ENCODE data around the gene LCE1F.
A peak's percentile ranks its signal among the peaks of the same experiment; 100 is the strongest.

The LCE1F gene

DNA sequence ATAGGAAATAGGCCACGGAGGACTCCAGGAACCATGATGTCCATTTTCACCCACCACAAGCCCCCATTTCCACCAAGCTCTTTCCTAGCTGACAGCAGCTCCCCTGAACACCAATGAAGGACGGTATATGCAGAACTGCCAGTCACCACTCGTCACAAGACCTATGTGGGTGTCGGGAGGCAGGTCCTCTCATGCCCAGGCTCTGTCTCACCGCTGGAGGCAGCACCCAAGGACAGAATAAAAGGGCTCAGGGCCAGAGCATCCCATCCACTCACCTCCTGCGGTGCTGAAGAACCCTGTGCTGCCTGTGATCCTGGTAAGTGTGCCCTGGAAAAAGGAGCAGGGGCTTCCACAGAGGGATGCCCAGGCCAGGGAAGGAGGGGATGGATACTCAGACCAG, at the start of gene LCE1F:
Gene LCE1F (plus strand): TSS at position 266 of the 400 bp plus-strand sequence. CDS start 1,232 bp downstream, outside the sequence.
- no peak for DNase-seq

DNA sequence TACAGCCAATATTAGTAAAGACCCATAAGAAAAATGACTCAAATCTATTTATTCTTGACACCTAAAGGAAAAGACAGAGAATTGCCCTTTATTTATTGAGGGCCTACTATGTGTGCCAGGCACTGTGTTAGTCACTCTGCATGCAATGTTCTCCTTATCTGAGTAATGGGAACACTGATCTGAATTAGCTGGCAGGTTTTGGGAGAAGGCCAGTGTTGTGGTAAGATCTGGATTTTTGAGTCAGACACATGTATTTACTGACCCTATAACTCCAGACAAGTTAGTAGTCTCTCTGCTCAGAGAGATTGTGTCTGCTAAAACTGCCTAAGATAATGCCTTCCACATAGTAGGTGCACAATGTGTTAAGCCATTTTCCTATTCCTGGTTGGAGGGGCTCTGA, 49.7 kb upstream of the LCE1F start:
- DNase-seq: no peak

GRCh38 chr1:152728986-152729385, 46.0 kb upstream of the LCE1F start:
- DNase-seq: no peak

DNA sequence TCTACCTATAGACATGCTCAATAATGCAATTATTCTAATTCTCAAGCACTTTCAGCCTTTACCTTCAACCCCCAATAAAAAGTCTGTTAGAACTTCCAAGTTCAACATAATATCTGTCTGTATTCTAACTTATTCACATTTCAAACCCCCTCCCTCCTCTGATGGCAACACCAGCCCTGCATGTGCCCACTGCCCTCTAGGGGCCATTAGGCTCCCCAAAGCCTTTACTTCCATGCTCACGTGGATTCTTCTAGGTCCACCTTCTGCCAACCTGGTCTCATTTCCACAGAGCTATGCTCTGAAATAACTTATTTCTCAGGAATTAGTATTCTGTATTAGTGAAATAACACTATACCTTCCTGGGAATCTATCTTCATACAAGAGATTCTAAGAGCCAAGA, 39.3 kb upstream of the LCE1F start:
- no peak for DNase-seq

DNA sequence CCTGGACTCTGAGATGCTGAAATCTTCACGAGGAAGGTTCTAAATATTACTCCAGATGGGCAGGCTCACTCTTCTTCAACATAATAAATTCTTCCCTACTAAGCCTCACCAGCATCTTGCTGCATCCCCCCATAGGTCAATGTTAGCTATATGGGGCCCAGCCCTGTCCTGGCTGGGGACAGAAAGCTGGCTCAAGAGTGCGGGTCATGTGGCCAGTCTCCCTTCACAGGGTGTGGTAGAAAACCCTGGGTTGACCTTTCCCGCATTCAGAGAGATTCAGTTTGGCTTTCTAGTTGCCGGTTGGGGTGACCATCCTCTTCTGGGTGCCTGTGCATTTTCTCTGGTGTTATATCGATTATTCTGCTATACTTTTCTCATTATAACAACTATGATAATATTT, 36.9 kb upstream of the LCE1F start:
- no peak for DNase-seq

GRCh38 chr1:152739841-152740240, 35.1 kb upstream of the LCE1F start:
- DNase-seq: no peak

DNA sequence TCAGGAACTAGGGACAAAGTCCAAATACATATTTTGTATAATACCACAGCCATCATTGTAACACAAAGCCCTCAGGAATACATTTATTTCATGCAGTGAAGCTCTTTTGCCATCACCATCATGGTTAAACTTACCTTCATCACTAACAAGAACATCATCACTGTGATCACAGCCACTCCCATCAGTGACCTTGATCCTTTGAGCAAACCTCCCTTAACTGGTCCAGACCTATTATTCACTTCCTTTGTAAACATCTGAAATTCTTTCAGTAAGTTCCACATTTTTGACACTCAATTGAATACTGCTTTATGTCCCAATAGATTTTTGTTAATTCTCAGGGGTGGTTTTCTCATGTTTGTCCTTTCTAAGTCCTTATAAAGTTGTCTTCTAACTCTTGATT, 33.3 kb upstream of the LCE1F start:
- DNase-seq: no peak

- no peak for DNase-seq
Measured at GRCh38 chr1:152743371-152744145, 31.4 kb upstream of the LCE1F start.

- peak; percentile 9 for DNase-seq
Measured at GRCh38 chr1:152745289-152745704, 29.6 kb upstream of the LCE1F start.

DNA sequence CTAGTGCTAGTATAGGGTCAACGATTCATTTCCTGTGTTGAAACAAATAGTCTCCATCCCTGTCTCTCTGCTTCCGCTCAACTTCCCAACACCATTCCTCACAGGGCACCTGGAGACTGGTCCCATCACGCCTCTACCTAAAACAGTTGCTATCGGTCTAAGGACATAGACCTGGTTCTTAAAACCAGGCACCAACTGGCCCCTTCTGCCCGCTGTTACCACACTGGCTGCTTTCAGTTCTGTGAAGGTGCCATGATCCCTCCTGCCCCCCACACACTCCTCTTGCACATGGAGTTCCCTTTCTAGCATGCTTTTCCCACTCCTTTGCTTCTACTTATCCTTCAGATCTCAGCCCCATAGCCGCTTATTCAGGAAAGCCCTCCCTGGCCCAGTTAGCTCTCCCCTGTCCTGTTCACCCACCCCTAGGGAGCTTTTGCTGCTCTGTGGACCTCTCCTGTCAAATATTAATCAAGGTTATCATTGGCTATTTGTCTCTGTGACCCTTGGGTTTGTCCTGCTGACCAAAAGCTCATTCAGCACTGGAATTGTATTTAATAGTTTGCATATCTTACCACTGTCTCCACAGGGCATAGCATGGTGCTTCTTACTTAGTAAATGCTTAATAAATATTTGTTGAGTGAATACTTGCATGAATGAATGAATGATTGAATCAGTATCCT, 29.0 kb upstream of the LCE1F start:
- DNase-seq: no peak

GRCh38 chr1:152747831-152748230, 27.1 kb upstream of the LCE1F start:
- no peak for DNase-seq

GRCh38 chr1:152752225-152752624, 22.7 kb upstream of the LCE1F start:
- DNase-seq: no peak

DNA sequence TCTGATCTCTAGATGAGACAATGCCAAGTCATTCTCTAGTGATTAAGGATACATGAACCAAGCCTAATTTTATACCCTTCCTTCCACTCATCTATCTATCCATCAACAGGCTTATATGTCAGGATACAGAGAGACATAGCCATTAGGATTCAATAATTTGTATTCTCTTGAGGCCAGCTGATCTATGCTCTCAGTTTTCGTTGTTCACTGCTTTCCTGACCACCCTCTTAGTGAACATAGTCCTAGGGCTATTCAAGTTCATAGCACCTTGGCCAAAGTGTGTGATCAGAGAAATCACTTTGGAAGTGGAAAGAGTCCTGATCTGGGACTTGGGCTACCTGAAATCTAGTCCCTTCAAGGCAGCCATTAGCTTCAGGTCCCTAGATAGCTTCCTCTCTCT, 21.4 kb upstream of the LCE1F start:
- DNase-seq: no peak

DNA sequence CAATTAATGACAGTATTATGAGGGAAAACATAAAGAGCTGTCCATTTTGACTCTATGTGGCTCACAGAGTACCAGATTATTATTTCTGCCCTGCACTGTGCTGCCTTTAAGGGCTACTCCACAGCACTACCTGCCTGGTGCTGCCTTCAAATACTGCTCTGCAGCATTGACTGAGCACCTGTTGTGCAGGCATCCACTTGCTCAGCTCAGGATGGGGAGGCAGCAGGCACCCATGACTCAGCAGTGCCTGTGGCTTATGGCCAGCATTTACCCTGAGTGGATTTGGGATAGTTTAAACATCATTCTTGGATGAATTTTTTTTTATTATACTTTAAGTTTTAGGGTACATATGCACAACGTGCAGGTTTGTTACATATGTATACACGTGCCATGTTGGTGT, 18.1 kb upstream of the LCE1F start:
- no peak for DNase-seq

DNA sequence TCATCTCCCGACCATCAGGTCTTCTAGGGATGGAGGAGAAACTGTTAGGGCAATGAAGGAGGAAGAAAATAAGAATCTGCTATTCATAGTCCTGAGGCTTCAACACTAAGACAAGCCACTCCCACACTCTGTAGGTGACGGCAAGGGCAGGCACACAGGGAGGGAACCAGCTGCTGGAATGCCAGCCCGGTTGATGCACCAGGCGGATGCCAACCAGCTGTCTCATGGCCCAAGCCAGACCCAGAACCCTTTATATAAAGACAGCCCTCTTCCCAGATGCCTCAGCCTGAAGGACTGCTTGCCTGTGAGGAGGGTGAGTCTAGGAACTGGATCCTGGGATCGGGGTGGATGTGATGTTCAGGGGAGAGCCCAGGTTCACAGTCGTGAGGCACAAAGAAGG, 17.2 kb upstream of the LCE1F start, which contains the start of gene KPRP:
Gene KPRP (plus strand): TSS at position 279 of the 400 bp plus-strand sequence. CDS start 1,564 bp downstream, outside the sequence.
- DNase-seq: no peak

DNA sequence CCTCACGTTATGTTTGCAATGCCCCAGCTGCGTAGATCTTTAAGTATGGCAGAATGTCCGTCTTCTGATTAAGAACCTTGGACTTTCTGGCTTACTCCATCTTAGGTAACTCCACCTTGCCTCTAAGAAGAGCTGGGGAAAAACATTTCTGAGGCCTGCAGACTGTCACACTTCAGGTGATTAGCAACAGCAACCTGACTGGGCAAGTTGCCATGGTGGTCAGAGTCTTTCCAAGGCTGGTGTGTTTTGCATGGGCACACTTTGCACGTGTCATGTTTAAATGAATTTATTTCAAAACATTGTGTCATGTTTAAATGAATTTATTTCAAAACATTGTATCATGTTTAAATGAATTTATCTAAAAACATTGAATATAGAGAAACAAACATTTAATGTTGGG, 16.3 kb upstream of the LCE1F start:
- DNase-seq: no peak

DNA sequence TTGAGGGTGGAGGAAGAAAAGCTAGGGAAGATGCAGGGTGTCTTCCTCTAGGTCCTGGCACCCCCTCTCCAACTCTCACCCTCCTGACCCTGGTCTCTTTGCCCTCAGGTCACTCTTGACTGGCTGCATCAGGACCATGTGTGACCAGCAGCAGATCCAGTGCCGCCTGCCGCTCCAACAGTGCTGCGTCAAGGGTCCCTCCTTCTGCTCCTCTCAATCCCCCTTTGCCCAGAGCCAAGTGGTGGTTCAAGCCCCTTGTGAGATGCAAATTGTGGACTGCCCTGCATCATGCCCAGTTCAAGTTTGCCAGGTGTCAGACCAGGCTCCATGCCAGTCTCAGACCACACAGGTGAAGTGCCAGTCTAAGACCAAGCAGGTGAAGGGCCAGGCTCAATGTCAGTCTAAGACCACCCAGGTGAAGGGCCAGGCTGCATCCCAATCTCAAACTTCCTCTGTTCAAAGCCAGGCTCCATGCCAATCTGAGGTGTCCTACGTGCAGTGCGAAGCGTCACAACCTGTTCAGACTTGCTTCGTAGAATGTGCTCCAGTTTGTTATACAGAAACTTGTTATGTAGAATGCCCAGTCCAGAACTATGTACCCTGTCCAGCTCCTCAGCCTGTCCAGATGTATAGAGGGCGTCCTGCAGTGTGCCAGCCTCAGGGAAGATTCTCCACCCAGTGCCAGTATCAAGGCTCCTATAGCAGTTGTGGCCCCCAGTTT, 15.3 kb upstream of the LCE1F start:
- no peak for DNase-seq

DNA sequence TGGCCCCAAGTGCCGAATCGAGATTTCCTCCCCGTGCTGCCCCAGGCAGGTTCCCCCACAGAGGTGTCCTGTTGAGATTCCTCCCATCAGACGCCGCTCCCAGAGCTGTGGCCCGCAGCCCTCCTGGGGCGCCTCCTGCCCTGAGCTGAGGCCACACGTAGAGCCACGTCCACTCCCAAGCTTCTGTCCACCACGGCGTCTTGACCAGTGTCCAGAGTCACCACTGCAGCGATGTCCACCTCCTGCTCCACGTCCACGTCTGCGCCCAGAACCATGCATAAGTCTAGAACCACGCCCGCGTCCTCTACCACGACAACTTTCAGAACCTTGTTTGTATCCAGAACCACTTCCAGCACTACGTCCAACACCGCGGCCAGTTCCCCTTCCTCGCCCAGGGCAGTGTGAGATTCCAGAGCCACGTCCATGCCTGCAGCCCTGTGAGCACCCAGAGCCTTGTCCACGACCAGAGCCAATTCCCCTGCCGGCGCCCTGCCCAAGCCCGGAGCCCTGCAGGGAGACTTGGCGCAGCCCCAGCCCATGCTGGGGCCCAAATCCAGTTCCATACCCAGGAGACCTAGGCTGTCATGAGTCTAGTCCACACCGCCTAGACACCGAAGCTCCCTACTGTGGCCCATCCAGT, 14.3 kb upstream of the LCE1F start:
- no peak for DNase-seq

GRCh38 chr1:152761609-152762213, 13.2 kb upstream of the LCE1F start:
- DNase-seq: no peak

GRCh38 chr1:152768847-152769533, 6.0 kb upstream of the LCE1F start:
- no peak for DNase-seq

- DNase-seq: no peak
Measured at GRCh38 chr1:152770411-152770810, 4.5 kb upstream of the LCE1F start.

GRCh38 chr1:152776361-152776760, 1.4 kb downstream of the LCE1F start:
- DNase-seq: no peak
